GM10266 (cell line): ENCODE results near the gene NCSTN.

Experiments used
- DNase-seq: peaks from one replicate; pipeline ENCODE4 v3.0.0; 2012; ENCODE audit errors: extremely low spot score
- CTCF ChIP-seq: IDR thresholded peaks from 2 replicates; pipeline ENCODE4 v1.5.1; 2012; ENCODE audit warnings: mild to moderate bottlenecking, low read depth; ENCODE audit not compliant: control insufficient read depth, insufficient read depth; ENCODE audit errors: missing control alignments

The NCSTN gene

GRCh38 chr1:160370561-160371345 is 27.6 kb downstream of the NCSTN start:
- no peak for DNase-seq
- no peak for TF ChIP-seq CTCF

- TF ChIP-seq CTCF: no peak
Measured at GRCh38 chr1:160371346-160371631, 28.1 kb downstream of the NCSTN start.

GRCh38 chr1:160371756-160372155 is 28.6 kb downstream of the NCSTN start:
- DNase-seq: no peak
- no peak for TF ChIP-seq CTCF

More at GRCh38 chr1:160371346-160371631, 28.1 kb downstream of the NCSTN start:
- no peak for DNase-seq

- no peak for TF ChIP-seq CTCF
- no peak for DNase-seq
Measured at GRCh38 chr1:160373696-160374095, 30.5 kb downstream of the NCSTN start.

GRCh38 chr1:160374306-160375110 is 31.3 kb downstream of the NCSTN start:
- TF ChIP-seq CTCF: no peak
- DNase-seq: no peak

GRCh38 chr1:160375788-160376524 is 32.8 kb downstream of the NCSTN start:
- no peak for DNase-seq
- TF ChIP-seq CTCF: no peak
